Neural progenitor cell (in vitro differentiated cells): ENCODE data around the gene ZNF444. TPM values are rescaled to one million over a fixed set of nuclear protein-coding genes. Genes with fewer than 3 reads are reported as not detected.

Source experiments
- DNase-seq: peaks from one replicate; pipeline ENCODE4 v3.0.0-alpha.2; 2016; ENCODE audit warnings: low spot score
- H2AFZ ChIP-seq: fragments of 200-600 bp; sonication (generic); replicated peaks from 2 replicates; pipeline ENCODE4 v1.6.1; 2016; ENCODE audit warnings: antibody characterized with exemption
- H3F3A ChIP-seq: fragments of 200-600 bp; sonication (generic); 2 replicates; pipeline ENCODE4 v1.6.1; 2016; ENCODE audit warnings: antibody characterized with exemption, low read depth
- H3K27ac ChIP-seq: fragments of 200-600 bp; sonication (generic); 2 replicates; pipeline ENCODE4 v1.5.1; 2016; ENCODE audit warnings: mild to moderate bottlenecking
- H3K27me3 ChIP-seq: fragments of 200-600 bp; sonication (generic); 2 replicates; pipeline ENCODE4 v1.6.1; 2016; ENCODE audit warnings: mild to moderate bottlenecking, moderate library complexity
- H3K36me3 ChIP-seq: fragments of 200-600 bp; sonication (generic); 2 replicates; pipeline ENCODE4 v1.5.1; 2016
- H3K4me1 ChIP-seq: fragments of 200-600 bp; sonication (generic); 2 replicates; pipeline ENCODE4 v1.6.1; 2016; ENCODE audit warnings: mixed run types
- H3K4me2 ChIP-seq: fragments of 200-600 bp; sonication (generic); 2 replicates; pipeline ENCODE4 v1.6.1; 2016
- H3K4me3 ChIP-seq: fragments of 200-600 bp; sonication (generic); 2 replicates; pipeline ENCODE4 v1.5.1; 2016
- H3K79me2 ChIP-seq: fragments of 200-600 bp; sonication (generic); 2 replicates; pipeline ENCODE4 v1.6.1; 2016; ENCODE audit warnings: low read depth
- H3K9ac ChIP-seq: fragments of 200-600 bp; sonication (generic); 2 replicates; pipeline ENCODE4 v1.6.1; 2016
- H3K9me3 ChIP-seq: fragments of 200-600 bp; sonication (generic); 2 replicates; pipeline ENCODE4 v1.5.1; 2016; ENCODE audit warnings: low read depth
- H4K20me1 ChIP-seq: fragments of 200-600 bp; sonication (generic); 2 replicates; pipeline ENCODE4 v1.6.1; 2016; ENCODE audit warnings: low read depth
- H3K27ac Mint-ChIP-seq: 3 replicates; pipeline ENCODE4 v1.8.0; 2021; ENCODE audit warnings: mixed read lengths
- H3K27me3 Mint-ChIP-seq: 2 replicates; pipeline ENCODE4 v1.8.0; 2022; ENCODE audit warnings: low read depth, mild to moderate bottlenecking, inconsistent platforms, moderate library complexity, mixed read lengths; ENCODE audit not compliant: insufficient read depth
- H3K36me3 Mint-ChIP-seq: 3 replicates; pipeline ENCODE4 v1.8.0; 2021; ENCODE audit warnings: mixed read lengths
- H3K4me1 Mint-ChIP-seq: 3 replicates; pipeline ENCODE4 v1.8.0; 2021; ENCODE audit warnings: mixed read lengths
- H3K4me3 Mint-ChIP-seq: 3 replicates; pipeline ENCODE4 v1.8.0; 2021; ENCODE audit warnings: mild to moderate bottlenecking, moderate library complexity, mixed read lengths
- H3K9me3 Mint-ChIP-seq: 3 replicates; pipeline ENCODE4 v1.8.0; 2020; ENCODE audit warnings: mixed read lengths
- EZH2 ChIP-seq: fragments of 200-600 bp; sonication (generic); IDR thresholded peaks from 2 replicates; pipeline ENCODE4 v1.6.1; 2017; ENCODE audit warnings: antibody characterized with exemption, mild to moderate bottlenecking, moderate library complexity
- EZH2phosphoT487 ChIP-seq: fragments of 200-600 bp; sonication (generic); IDR thresholded peaks from 2 replicates; pipeline ENCODE4 v1.6.1; 2017; ENCODE audit warnings: antibody characterized with exemption
- total RNA-seq: library from RNA; depleted of rRNA; stranded (reverse); fragments of >200 nt; gene quantifications from 2 replicates; pipeline ENCODE4 v1.2.3, GENCODE V29; 2015; ENCODE audit warnings: low replicate concordance
- TF ChIP-seq, protein P1 (sequence below): fragments of 200-600 bp; sonication (generic); IDR thresholded peaks from 2 replicates; pipeline ENCODE4 v1.5.1; 2017; ENCODE audit warnings: antibody characterized with exemption, mild to moderate bottlenecking

The ZNF444 gene
- total RNA-seq, 1 donor from 2014 or later, result 7.0 TPM

DNA sequence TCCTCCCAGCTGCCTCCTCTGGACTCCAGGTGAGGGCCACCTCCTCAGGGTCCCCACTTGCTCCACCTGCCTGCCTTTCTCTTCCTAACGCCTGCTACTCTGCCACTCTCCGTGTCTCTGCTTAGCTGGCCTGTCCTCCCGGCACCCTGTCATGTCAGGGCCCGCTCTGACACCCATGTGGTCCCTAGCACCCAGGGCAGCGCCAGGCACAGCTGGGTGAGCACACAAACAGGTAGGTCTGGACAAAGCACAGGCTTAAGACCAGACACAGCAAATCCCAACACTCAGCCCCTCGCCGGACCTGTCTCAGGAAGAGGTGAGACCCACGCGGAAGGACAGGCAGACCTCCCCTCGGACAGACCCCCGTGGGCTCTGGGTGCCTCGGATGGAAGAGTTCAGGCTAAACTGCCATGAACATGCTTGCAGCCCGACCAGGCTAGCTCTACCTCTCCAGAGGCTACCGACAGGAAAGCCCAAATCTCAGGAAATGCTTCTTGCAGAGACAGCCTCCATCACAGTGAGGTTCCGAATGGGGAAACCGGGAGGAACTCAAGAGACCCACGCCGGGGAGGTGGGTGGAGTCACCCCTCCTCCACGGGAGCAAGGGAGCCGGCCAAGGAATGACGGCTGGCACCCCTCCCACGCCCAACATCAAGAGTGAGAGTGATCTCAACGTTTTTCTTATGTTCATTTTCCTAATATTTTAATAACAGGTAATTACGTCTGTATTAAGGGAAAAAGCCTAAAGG is 32.5 kb upstream of the ZNF444 start:
- Histone ChIP-seq H3K4me3 (no peak overlapping the region), H3K79me2 (peaks cover 93% of the 10 kb centered on the region), H3F3A (peaks cover 15% of the 10 kb centered on the region), H3K9me3 (no peaks in the 10 kb centered on the region), H2AFZ (no peak overlapping the region), H3K4me1 (peaks cover 45% of the 10 kb centered on the region), H3K27ac (peak overlapping the region; percentile 46), H3K36me3 (no peaks in the 10 kb centered on the region), H4K20me1 (peaks cover 87% of the 10 kb centered on the region), H3K27me3 (no peaks in the 10 kb centered on the region), H3K9ac (no peak overlapping the region), H3K4me2 (no peak overlapping the region)
- Mint-ChIP-seq H3K36me3 (peaks cover 21% of the 10 kb centered on the region), H3K27ac (peak overlapping the region; percentile 74), H3K27me3 (no peaks in the 10 kb centered on the region), H3K9me3 (no peaks in the 10 kb centered on the region), H3K4me3 (peak overlapping the region; percentile 35), H3K4me1 (peaks cover 65% of the 10 kb centered on the region)
- TF ChIP-seq EZH2 (no peak), EZH2phosphoT487 (no peak)
- TF ChIP-seq, protein P1, sequence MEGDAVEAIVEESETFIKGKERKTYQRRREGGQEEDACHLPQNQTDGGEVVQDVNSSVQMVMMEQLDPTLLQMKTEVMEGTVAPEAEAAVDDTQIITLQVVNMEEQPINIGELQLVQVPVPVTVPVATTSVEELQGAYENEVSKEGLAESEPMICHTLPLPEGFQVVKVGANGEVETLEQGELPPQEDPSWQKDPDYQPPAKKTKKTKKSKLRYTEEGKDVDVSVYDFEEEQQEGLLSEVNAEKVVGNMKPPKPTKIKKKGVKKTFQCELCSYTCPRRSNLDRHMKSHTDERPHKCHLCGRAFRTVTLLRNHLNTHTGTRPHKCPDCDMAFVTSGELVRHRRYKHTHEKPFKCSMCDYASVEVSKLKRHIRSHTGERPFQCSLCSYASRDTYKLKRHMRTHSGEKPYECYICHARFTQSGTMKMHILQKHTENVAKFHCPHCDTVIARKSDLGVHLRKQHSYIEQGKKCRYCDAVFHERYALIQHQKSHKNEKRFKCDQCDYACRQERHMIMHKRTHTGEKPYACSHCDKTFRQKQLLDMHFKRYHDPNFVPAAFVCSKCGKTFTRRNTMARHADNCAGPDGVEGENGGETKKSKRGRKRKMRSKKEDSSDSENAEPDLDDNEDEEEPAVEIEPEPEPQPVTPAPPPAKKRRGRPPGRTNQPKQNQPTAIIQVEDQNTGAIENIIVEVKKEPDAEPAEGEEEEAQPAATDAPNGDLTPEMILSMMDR, result no peak
- DNase-seq, result no peak

DNA sequence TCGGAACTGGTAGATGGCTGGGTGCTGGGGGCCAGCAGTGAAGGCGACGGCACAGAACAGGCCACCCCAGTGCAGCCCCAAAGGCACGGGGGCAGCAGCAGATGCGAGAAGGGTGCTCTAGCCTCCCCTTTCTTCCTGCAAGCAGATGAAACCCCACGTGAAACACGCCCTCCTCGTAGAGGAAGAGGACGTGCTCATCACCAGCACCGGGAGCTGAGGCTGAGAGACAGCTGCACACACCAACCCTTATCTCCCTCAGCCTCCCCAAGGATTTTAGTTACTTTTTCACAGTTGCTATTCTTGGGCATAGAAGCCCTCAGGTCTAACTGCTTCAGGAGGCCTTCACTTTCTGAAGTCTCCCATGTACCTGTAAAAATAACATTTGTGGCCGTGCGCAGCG is 31.9 kb upstream of the ZNF444 start:
- H3K4me3 ChIP-seq, result no peak overlapping the region
- Mint-ChIP-seq H3K36me3 (peaks cover 21% of the 10 kb centered on the region), H3K9me3 (no peaks in the 10 kb centered on the region), H3K27ac (no peak overlapping the region), H3K4me3 (no peak overlapping the region), H3K4me1 (peaks cover 68% of the 10 kb centered on the region), H3K27me3 (peaks cover 3% of the 10 kb centered on the region)
- peaks cover 15% of the 10 kb centered on the region for H3F3A ChIP-seq
- no peak overlapping the region for H3K4me2 ChIP-seq
- no peaks in the 10 kb centered on the region for H3K9me3 ChIP-seq
- no peak overlapping the region for H3K27ac ChIP-seq
- H2AFZ ChIP-seq, result no peak overlapping the region
- H3K4me1 ChIP-seq, result peaks cover 46% of the 10 kb centered on the region
- H4K20me1 ChIP-seq, result peaks cover 93% of the 10 kb centered on the region
- no peaks in the 10 kb centered on the region for H3K27me3 ChIP-seq
- TF ChIP-seq, protein P1, result no peak
- TF ChIP-seq EZH2 (no peak), EZH2phosphoT487 (no peak)
- no peaks in the 10 kb centered on the region for H3K36me3 ChIP-seq
- no peak overlapping the region for H3K9ac ChIP-seq
- DNase-seq, result no peak
- H3K79me2 ChIP-seq, result peaks cover 99% of the 10 kb centered on the region

DNA sequence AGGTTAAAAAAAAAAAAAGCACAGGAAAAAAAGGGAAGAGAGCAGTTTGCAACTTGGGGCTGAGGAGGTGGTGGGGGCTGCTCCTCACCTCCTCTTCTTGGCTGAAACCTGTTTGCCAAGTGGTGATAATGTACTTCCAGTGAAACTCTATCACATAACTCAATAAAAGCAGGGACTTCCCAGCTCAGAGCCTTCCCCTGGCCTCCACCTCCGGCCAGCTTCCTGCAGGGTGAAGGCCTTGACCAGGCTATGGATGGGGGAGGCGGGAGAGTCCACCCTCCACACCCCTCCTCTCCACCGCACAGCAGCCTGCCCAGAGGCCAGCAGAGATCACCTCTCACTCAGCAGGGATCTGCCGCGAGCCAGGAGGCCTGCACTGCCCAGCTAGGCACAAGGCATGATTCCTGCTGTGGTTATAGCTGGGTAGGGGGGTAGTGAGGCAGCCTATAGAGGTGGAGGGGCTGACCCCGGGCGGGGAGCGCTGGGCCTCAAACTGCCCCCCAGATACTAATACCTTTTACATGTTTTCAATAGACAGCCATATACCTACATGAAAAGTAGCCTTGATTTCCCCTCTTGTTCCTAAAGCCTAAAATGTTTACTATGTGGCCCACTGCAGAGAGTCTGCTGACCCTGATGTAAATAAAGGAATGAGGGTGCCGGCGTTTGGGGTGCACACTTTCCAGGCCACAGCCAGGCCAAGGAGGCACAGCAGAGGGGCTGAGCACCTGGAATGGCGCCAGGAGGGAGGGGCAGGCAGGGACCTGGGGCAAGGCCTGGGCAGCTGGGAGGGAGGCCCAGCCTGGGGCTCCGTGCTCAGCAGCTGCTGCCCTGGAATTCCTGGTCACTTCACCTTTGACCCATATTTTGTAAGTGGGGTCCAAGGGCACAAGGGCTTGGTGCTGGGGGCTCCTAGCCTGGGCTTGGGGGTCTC is 30.3 kb upstream of the ZNF444 start:
- peak overlapping the region; percentile 70 for H3K27ac ChIP-seq
- peak overlapping the region; percentile 16 for H3K4me2 ChIP-seq
- peak overlapping the region; percentile 62 for H3K4me3 Mint-ChIP-seq

More for the DNA sequence above, 30.3 kb upstream of the ZNF444 start:
- Histone ChIP-seq H3K9ac (no peak overlapping the region), H3K27me3 (no peaks in the 10 kb centered on the region), H3K4me1 (peaks cover 42% of the 10 kb centered on the region), H3K9me3 (no peaks in the 10 kb centered on the region), H3K79me2 (peaks cover 99% of the 10 kb centered on the region), H2AFZ (no peak overlapping the region), H4K20me1 (peaks cover 95% of the 10 kb centered on the region), H3K4me3 (no peak overlapping the region), H3K36me3 (no peaks in the 10 kb centered on the region), H3F3A (peaks cover 10% of the 10 kb centered on the region)
- Mint-ChIP-seq H3K27me3 (peaks cover 5% of the 10 kb centered on the region), H3K36me3 (peaks cover 19% of the 10 kb centered on the region), H3K27ac (peak overlapping the region; percentile 74), H3K4me1 (peaks cover 60% of the 10 kb centered on the region), H3K9me3 (no peaks in the 10 kb centered on the region)
- TF ChIP-seq EZH2phosphoT487, result no peak
- TF ChIP-seq EZH2, result no peak
- TF ChIP-seq, protein P1, result no peak
- DNase-seq, result peak; percentile 34
